Liver (tissue), 9 donors: ENCODE results near the gene BSN. TPM values are rescaled to one million over a fixed set of nuclear protein-coding genes. Genes with fewer than 3 reads are reported as not detected.

Source experiments
- DNase-seq: peaks from one replicate; pipeline ENCODE4 v3.0.0-alpha.2; 2017; ENCODE audit warnings: low spot score
- H3K27ac ChIP-seq, 2 donors: one replicate each; pipeline ENCODE4 v1.7.0; 2013; ENCODE audit warnings: inconsistent platforms in 2 of 2, low read length in 2 of 2, control low read depth in 1 of 2, low read depth in 1 of 2, mild to moderate bottlenecking in 1 of 2
- H3K27me3 ChIP-seq, 4 donors: one replicate each; pipeline versions ENCODE4 v1.6.1 to v1.7.0; 2013; ENCODE audit warnings: low read length in 3 of 4, inconsistent platforms in 1 of 4, mild to moderate bottlenecking in 1 of 4, moderate library complexity in 1 of 4; ENCODE audit not compliant: control insufficient read depth in 4 of 4, insufficient read depth in 4 of 4
- H3K36me3 ChIP-seq, 4 donors: one replicate each; pipeline versions ENCODE4 v1.6.1 to v1.7.0; 2013; ENCODE audit warnings: low read length in 3 of 4, mild to moderate bottlenecking in 3 of 4, low read depth in 1 of 4, moderate library complexity in 1 of 4; ENCODE audit not compliant: control insufficient read depth in 4 of 4, insufficient read depth in 3 of 4
- H3K4me1 ChIP-seq, 4 donors: one replicate each; pipeline versions ENCODE4 v1.6.1 to v1.7.0; 2013; ENCODE audit warnings: low read length in 3 of 4, mild to moderate bottlenecking in 3 of 4, moderate library complexity in 1 of 4; ENCODE audit not compliant: control insufficient read depth in 4 of 4, insufficient read depth in 4 of 4
- H3K4me3 ChIP-seq, 3 donors: one replicate each; pipeline versions ENCODE4 v1.6.1 to v1.7.0; 2013; ENCODE audit warnings: low read length in 3 of 3, control low read depth in 1 of 3, low read depth in 1 of 3, mild to moderate bottlenecking in 1 of 3
- H3K9ac ChIP-seq, 2 donors: one replicate each; pipeline ENCODE4 v1.7.0; 2013; ENCODE audit warnings: low read length in 2 of 2, mild to moderate bottlenecking in 2 of 2, moderate library complexity in 2 of 2, control low read depth in 1 of 2, low read depth in 1 of 2
- H3K9me3 ChIP-seq, 4 donors: one replicate each; pipeline versions ENCODE4 v1.6.1 to v1.7.0; 2013; ENCODE audit warnings: low read length in 3 of 4; ENCODE audit not compliant: control insufficient read depth in 4 of 4
- CTCF ChIP-seq: fragments of 150-350 bp; IDR thresholded peaks from 2 replicates; pipeline ENCODE4 v1.5.1; 2017; ENCODE audit warnings: improper control_type of control experiment, low read depth, low read length; ENCODE audit not compliant: missing input control
- EGR1 ChIP-seq, 2 donors: IDR thresholded peaks; 2 replicates each; pipeline ENCODE4 v1.6.1; 2016 to 2018; ENCODE audit warnings: antibody characterized with exemption in 2 of 2, low read depth in 2 of 2
- FOXA1 ChIP-seq: IDR thresholded peaks from 2 replicates; pipeline ENCODE4 v1.6.1; 2016; ENCODE audit warnings: antibody characterized with exemption
- FOXA2 ChIP-seq: IDR thresholded peaks from 2 replicates; pipeline ENCODE4 v1.6.1; 2016; ENCODE audit warnings: antibody characterized with exemption
- GABPA ChIP-seq, 2 donors: IDR thresholded peaks in 1 of 2; conservative IDR thresholded peaks in 1 of 2; 2 replicates each; pipeline ENCODE4 v1.6.1; 2016; ENCODE audit warnings: antibody characterized with exemption in 2 of 2, mild to moderate bottlenecking in 1 of 2, moderate library complexity in 1 of 2
- HNF4A ChIP-seq, 2 donors: conservative IDR thresholded peaks; 2 replicates each; pipeline ENCODE4 v1.6.1; 2016; ENCODE audit warnings: antibody characterized with exemption in 2 of 2, mild to moderate bottlenecking in 2 of 2
- HNF4G ChIP-seq: IDR thresholded peaks from 2 replicates; pipeline ENCODE4 v1.6.1; 2016; ENCODE audit warnings: antibody characterized with exemption
- JUND ChIP-seq, 2 donors: IDR thresholded peaks; 2 replicates each; pipeline ENCODE4 v1.6.1; 2016; ENCODE audit warnings: antibody characterized with exemption in 2 of 2
- NR2F2 ChIP-seq: IDR thresholded peaks from 2 replicates; pipeline ENCODE4 v1.6.1; 2016; ENCODE audit warnings: antibody characterized with exemption
- RAD21 ChIP-seq, 2 donors: IDR thresholded peaks; 2 replicates each; pipeline ENCODE4 v1.6.1; 2016; ENCODE audit warnings: antibody characterized with exemption in 2 of 2, mild to moderate bottlenecking in 2 of 2
- RXRA ChIP-seq, 2 donors: IDR thresholded peaks; 2 replicates each; pipeline ENCODE4 v1.6.1; 2017 to 2018; ENCODE audit warnings: antibody characterized with exemption in 2 of 2, mild to moderate bottlenecking in 1 of 2
- SP1 ChIP-seq: IDR thresholded peaks from 2 replicates; pipeline ENCODE4 v1.6.1; 2018; ENCODE audit warnings: antibody characterized with exemption, mild to moderate bottlenecking
- TAF1 ChIP-seq: conservative IDR thresholded peaks from 2 replicates; pipeline ENCODE4 v1.6.1; 2016; ENCODE audit warnings: antibody characterized with exemption, mild to moderate bottlenecking
- YY1 ChIP-seq: IDR thresholded peaks from 2 replicates; pipeline ENCODE4 v1.6.1; 2016; ENCODE audit warnings: antibody characterized with exemption, mild to moderate bottlenecking
- WGBS: extraction: QIAGEN DNeasy Blood & Tissue Kit; methylation state at CpG from one replicate; pipeline ENCODE4 v1.1.7; 2013; 5-methylcytosine and 5-hydroxymethylcytosine counted together
- polyA plus RNA-seq, 2 donors: library from polyadenylated mRNA; stranded (reverse) in 1 of 2; unstranded in 1 of 2; fragments of 200-250 nt in 1 of 2; fragments of >200 nt in 1 of 2; fragmentation: Nextera tagmentation in 1 of 2; extraction: Ambion mirVana in 1 of 2; gene quantifications; one replicate each; pipeline versions ENCODE4 v1.2.1 to v1.2.3, GENCODE V29; 2013 to 2015
- total RNA-seq, 2 donors: library from RNA; depleted of rRNA; stranded (reverse); fragments of >200 nt; gene quantifications; one replicate each; pipeline ENCODE4 v1.2.3, GENCODE V29; 2014
- TF ChIP-seq, protein P1 (sequence below): IDR thresholded peaks from 2 replicates; pipeline ENCODE4 v1.6.1; 2016; ENCODE audit warnings: antibody characterized with exemption
- TF ChIP-seq, protein P2 (sequence below): IDR thresholded peaks from 2 replicates; pipeline ENCODE4 v1.6.1; 2016; ENCODE audit warnings: antibody characterized with exemption
- TF ChIP-seq, protein P3 (sequence below): IDR thresholded peaks from 2 replicates; pipeline ENCODE4 v1.6.1; 2016; ENCODE audit warnings: antibody characterized with exemption
- TF ChIP-seq, protein P4 (sequence below): IDR thresholded peaks from 2 replicates; pipeline ENCODE4 v1.6.1; 2016; ENCODE audit warnings: antibody characterized with exemption, mild to moderate bottlenecking
- donor health status: healthy.
- donor health status: healthy.
- donor health status: healthy.
- donor health status: healthy.
- donor health status: healthy.

Gene BSN
- total and polyA plus RNA-seq, 4 donors = 0.32 to 0.67 (median 0.40) TPM

GRCh38 chr3:49689046-49689907, 135.0 kb downstream of the BSN start, which contains the start of the genes MST1 and RNF123:
Gene MST1 (minus strand): TSS chr3:49689474. CDS start chr3:49688691, 783 bp downstream.
Gene RNF123 (plus strand): TSS chr3:49689557. CDS start chr3:49691166, 1,609 bp downstream.
- no peaks in the 10 kb centered on the region for H3K27me3 ChIP-seq
- DNase-seq = peak; percentile 89
- H3K4me1 ChIP-seq = peaks cover 8 to 36% (median 26%) of the 10 kb centered on the region in 4 donors
- H3K27ac ChIP-seq = peak within 1 kb of the TSS; percentile 88 to 97
- 1% methylated on average over 66 of the region's 66 CpGs for WGBS
- H3K36me3 ChIP-seq = peaks cover 2 to 6% (median 4%) of the 10 kb centered on the region in 4 donors
- peak in 1 of 2 donors; percentile 84 for TF ChIP-seq GABPA (IDR thresholded peaks at IDR 0.05 in 1 of 2, conservative IDR thresholded peaks at IDR 0.05 in 1 of 2)
- no peak for TF ChIP-seq FOXA2
- no peak for TF ChIP-seq HNF4G
- TF ChIP-seq, protein P1, sequence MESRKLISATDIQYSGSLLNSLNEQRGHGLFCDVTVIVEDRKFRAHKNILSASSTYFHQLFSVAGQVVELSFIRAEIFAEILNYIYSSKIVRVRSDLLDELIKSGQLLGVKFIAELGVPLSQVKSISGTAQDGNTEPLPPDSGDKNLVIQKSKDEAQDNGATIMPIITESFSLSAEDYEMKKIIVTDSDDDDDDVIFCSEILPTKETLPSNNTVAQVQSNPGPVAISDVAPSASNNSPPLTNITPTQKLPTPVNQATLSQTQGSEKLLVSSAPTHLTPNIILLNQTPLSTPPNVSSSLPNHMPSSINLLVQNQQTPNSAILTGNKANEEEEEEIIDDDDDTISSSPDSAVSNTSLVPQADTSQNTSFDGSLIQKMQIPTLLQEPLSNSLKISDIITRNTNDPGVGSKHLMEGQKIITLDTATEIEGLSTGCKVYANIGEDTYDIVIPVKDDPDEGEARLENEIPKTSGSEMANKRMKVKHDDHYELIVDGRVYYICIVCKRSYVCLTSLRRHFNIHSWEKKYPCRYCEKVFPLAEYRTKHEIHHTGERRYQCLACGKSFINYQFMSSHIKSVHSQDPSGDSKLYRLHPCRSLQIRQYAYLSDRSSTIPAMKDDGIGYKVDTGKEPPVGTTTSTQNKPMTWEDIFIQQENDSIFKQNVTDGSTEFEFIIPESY = peak; percentile 83
- TF ChIP-seq TAF1 = no peak
- TF ChIP-seq, protein P2, sequence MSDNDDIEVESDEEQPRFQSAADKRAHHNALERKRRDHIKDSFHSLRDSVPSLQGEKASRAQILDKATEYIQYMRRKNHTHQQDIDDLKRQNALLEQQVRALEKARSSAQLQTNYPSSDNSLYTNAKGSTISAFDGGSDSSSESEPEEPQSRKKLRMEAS = no peak
- peak; percentile 21 for TF ChIP-seq CTCF
- no peak for TF ChIP-seq NR2F2
- peak in 1 of 2 donors; percentile 32 for TF ChIP-seq RAD21 (IDR thresholded peaks at IDR 0.05)
- no peak for TF ChIP-seq RXRA (IDR thresholded peaks at IDR 0.05)
- peak; percentile 28 for TF ChIP-seq SP1
- no peak for TF ChIP-seq HNF4A (conservative IDR thresholded peaks at IDR 0.05)
- peak; percentile 73 for TF ChIP-seq YY1
- TF ChIP-seq EGR1 (IDR thresholded peaks at IDR 0.05; ENCODE audit: low read depth in 2 of 2) = no peak
- TF ChIP-seq FOXA1 = peak; percentile 35
- TF ChIP-seq, protein P3, sequence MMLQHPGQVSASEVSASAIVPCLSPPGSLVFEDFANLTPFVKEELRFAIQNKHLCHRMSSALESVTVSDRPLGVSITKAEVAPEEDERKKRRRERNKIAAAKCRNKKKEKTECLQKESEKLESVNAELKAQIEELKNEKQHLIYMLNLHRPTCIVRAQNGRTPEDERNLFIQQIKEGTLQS = no peak
- no peak for TF ChIP-seq JUND (IDR thresholded peaks at IDR 0.05)
- TF ChIP-seq, protein P4, sequence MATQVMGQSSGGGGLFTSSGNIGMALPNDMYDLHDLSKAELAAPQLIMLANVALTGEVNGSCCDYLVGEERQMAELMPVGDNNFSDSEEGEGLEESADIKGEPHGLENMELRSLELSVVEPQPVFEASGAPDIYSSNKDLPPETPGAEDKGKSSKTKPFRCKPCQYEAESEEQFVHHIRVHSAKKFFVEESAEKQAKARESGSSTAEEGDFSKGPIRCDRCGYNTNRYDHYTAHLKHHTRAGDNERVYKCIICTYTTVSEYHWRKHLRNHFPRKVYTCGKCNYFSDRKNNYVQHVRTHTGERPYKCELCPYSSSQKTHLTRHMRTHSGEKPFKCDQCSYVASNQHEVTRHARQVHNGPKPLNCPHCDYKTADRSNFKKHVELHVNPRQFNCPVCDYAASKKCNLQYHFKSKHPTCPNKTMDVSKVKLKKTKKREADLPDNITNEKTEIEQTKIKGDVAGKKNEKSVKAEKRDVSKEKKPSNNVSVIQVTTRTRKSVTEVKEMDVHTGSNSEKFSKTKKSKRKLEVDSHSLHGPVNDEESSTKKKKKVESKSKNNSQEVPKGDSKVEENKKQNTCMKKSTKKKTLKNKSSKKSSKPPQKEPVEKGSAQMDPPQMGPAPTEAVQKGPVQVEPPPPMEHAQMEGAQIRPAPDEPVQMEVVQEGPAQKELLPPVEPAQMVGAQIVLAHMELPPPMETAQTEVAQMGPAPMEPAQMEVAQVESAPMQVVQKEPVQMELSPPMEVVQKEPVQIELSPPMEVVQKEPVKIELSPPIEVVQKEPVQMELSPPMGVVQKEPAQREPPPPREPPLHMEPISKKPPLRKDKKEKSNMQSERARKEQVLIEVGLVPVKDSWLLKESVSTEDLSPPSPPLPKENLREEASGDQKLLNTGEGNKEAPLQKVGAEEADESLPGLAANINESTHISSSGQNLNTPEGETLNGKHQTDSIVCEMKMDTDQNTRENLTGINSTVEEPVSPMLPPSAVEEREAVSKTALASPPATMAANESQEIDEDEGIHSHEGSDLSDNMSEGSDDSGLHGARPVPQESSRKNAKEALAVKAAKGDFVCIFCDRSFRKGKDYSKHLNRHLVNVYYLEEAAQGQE = no peak
- H3K9ac ChIP-seq = peak within 1 kb of the TSS; percentile 84 to 99
- peak within 1 kb of the TSS; percentile 86 to 92 (median 92) for H3K4me3 ChIP-seq
- no peaks in the 10 kb centered on the region for H3K9me3 ChIP-seq
